B cell (primary cell): ENCODE data around the gene TENM3. TPM values are rescaled to one million over a fixed set of nuclear protein-coding genes. Genes with fewer than 3 reads are reported as not detected.

Experiments
- ATAC-seq: fragments of 200-7000 bp; cut with Tn5 transposase; one replicate; pipeline ENCODE4 v1.10.0; 2021; ENCODE audit warnings: low read depth, mild to moderate bottlenecking, moderate number of reproducible peaks, moderate library complexity
- CTCF ChIA-PET: fragments of 350-600 bp; sonication (Branson Sonifier 250); formaldehyde crosslinking; loops from one replicate; lab custom pipeline; 2021; ENCODE audit warnings: antibody characterized with exemption, inconsistent platforms; lab: Charles Lee
- POLR2A ChIA-PET: fragments of 350-600 bp; sonication (Branson Sonifier 250); formaldehyde crosslinking; loops from one replicate; lab custom pipeline; 2021; ENCODE audit warnings: antibody characterized with exemption; lab: Charles Lee
- DNase-seq: peaks from one replicate; pipeline ENCODE4 v3.0.0; 2013
- H2AFZ ChIP-seq: 2 replicates; pipeline ENCODE4 v1.6.1; 2012; ENCODE audit warnings: mild to moderate bottlenecking, low read depth, low read length; ENCODE audit not compliant: insufficient read depth, poor library complexity, severe bottlenecking
- H3K27ac ChIP-seq, 2 donors: 1 replicate in 1 of 2; 2 replicates in 1 of 2; pipeline ENCODE4 v1.5.1; 2012 to 2013; ENCODE audit warnings: low read length in 2 of 2, mild to moderate bottlenecking in 2 of 2, moderate library complexity in 1 of 2
- H3K27me3 ChIP-seq, 4 experiments: fragments of 200-600 bp in 1 of 4; sonication (generic) in 1 of 4; replicated peaks in 1 of 4; 1 replicate in 2 of 4; 2 replicates in 2 of 4; pipeline versions ENCODE4 v1.6.1 to v1.7.0; 2013 to 2016; ENCODE audit warnings: low read length in 3 of 4, mild to moderate bottlenecking in 2 of 4, mixed read lengths in 1 of 4, moderate library complexity in 1 of 4; ENCODE audit not compliant: insufficient read depth in 4 of 4, control insufficient read depth in 3 of 4; ENCODE audit errors: control extremely low read depth in 1 of 4
- H3K36me3 ChIP-seq, 2 experiments: replicated peaks in 1 of 2; 1 replicate in 1 of 2; 2 replicates in 1 of 2; pipeline versions ENCODE4 v1.6.1 to v1.7.1; 2013; ENCODE audit warnings: low read length in 1 of 2; ENCODE audit not compliant: insufficient read depth in 2 of 2, control insufficient read depth in 1 of 2; ENCODE audit errors: control extremely low read depth in 1 of 2, extremely low read depth in 1 of 2
- H3K4me1 ChIP-seq, 2 donors: fragments of 200-600 bp in 1 of 2; sonication (generic) in 1 of 2; 1 replicate in 1 of 2; 2 replicates in 1 of 2; pipeline versions ENCODE4 v1.5.1 to v1.6.1; 2013 to 2017; ENCODE audit warnings: low read length in 2 of 2; ENCODE audit not compliant: control insufficient read depth in 2 of 2, insufficient read depth in 2 of 2
- H3K4me2 ChIP-seq: replicated peaks from 2 replicates; pipeline ENCODE3; 2012; ENCODE audit warnings: mild to moderate bottlenecking, low read depth, low read length; ENCODE audit not compliant: poor library complexity, severe bottlenecking
- H3K4me3 ChIP-seq, 5 experiments: fragments of 200-600 bp in 1 of 5; sonication (generic) in 1 of 5; 1 replicate in 3 of 5; 2 replicates in 2 of 5; pipeline versions ENCODE4 v1.5.1 to v1.7.0; 2011 to 2016; ENCODE audit warnings: low read length in 4 of 5, mild to moderate bottlenecking in 4 of 5, low read depth in 2 of 5, control low read depth in 1 of 5, moderate library complexity in 1 of 5; ENCODE audit not compliant: insufficient read depth in 1 of 5; ENCODE audit errors: control extremely low read depth in 1 of 5, extremely low read depth in 1 of 5
- H3K79me2 ChIP-seq: fragments of 200-600 bp; sonication (generic); one replicate; pipeline ENCODE4 v1.6.0; 2016; ENCODE audit warnings: low read length; ENCODE audit not compliant: control insufficient read depth, insufficient read depth
- H3K9ac ChIP-seq: fragments of 200-600 bp; sonication (generic); 2 replicates; pipeline ENCODE4 v1.6.1; 2017; ENCODE audit warnings: mild to moderate bottlenecking, low read length, moderate library complexity
- H3K9me3 ChIP-seq, 3 donors: one replicate each; pipeline versions ENCODE4 v1.6.1 to v1.7.1; 2013; ENCODE audit warnings: low read length in 2 of 3; ENCODE audit not compliant: control insufficient read depth in 2 of 3, insufficient read depth in 1 of 3; ENCODE audit errors: control extremely low read depth in 1 of 3
- H4K20me1 ChIP-seq: 2 replicates; pipeline ENCODE4 v1.6.0; 2012; ENCODE audit warnings: mild to moderate bottlenecking, low read length; ENCODE audit not compliant: insufficient read depth, control insufficient read depth, poor library complexity, severe bottlenecking
- H3K27ac Mint-ChIP-seq: one replicate; pipeline ENCODE4 v1.8.0; 2021; ENCODE audit warnings: mixed read lengths
- H3K27me3 Mint-ChIP-seq: one replicate; pipeline ENCODE4 v1.8.0; 2021; ENCODE audit warnings: mixed read lengths
- H3K4me1 Mint-ChIP-seq: one replicate; pipeline ENCODE4 v1.8.0; 2021; ENCODE audit warnings: mixed read lengths
- H3K4me3 Mint-ChIP-seq: one replicate; pipeline ENCODE4 v1.8.0; 2021; ENCODE audit warnings: mixed read lengths
- H3K9me3 Mint-ChIP-seq: one replicate; pipeline ENCODE4 v1.8.0; 2022; ENCODE audit warnings: mixed read lengths; ENCODE audit not compliant: insufficient read depth
- CTCF ChIP-seq: fragments of 200-600 bp; IDR thresholded peaks from one replicate; pipeline ENCODE4 v1.8.0; 2022; ENCODE audit warnings: antibody characterized with exemption, mild to moderate bottlenecking
- EZH2 ChIP-seq: IDR thresholded peaks from 2 replicates; pipeline ENCODE4 v1.6.1; 2012; ENCODE audit warnings: borderline replicate concordance, low read depth, mild to moderate bottlenecking, moderate library complexity, low read length; ENCODE audit not compliant: insufficient read depth, poor library complexity, severe bottlenecking
- WGBS: methylation state at CpG from one replicate; pipeline ENCODE4 v1.1.5; 2013; ENCODE audit warnings: missing lambda C conversion rate; ENCODE audit not compliant: insufficient coverage; 5-methylcytosine and 5-hydroxymethylcytosine counted together
- intact Hi-C: fragments of 100-400 bp; cut with micrococcal nuclease; formaldehyde crosslinking; loops from one replicate; pipeline ENCODE4 v1.10.0; 2022
- polyA plus RNA-seq: library from polyadenylated mRNA; depleted of rRNA; stranded (reverse); fragments of >200 nt; gene quantifications from 2 replicates; pipeline ENCODE4 v1.2.3, GENCODE V29; 2012
- total RNA-seq, 2 donors: library from RNA; stranded (reverse); fragments of 120-200 nt in 1 of 2; gene quantifications; 1 replicate in 1 of 2; 2 replicates in 1 of 2; pipeline versions ENCODE4 v1.2.3 to v1.2.4, GENCODE V29; 2013 to 2022

The TENM3 gene
- total and polyA plus RNA-seq, 2 donors (not counting 1 experiment from before 2014, with no cell fraction given) = not detected

- H3K27me3 ChIP-seq = no peaks in the 10 kb centered on the region
- intact Hi-C loops = no loop called here
- ATAC-seq (no peak), DNase-seq (no peak)
- no peak overlapping the region for H3K4me2 ChIP-seq
- no peaks in the 10 kb centered on the region for H3K9me3 Mint-ChIP-seq
- no peaks in the 10 kb centered on the region for H4K20me1 ChIP-seq
- H3K79me2 ChIP-seq = no peaks in the 10 kb centered on the region
- ChIA-PET CTCF (no interaction called here), POLR2A (no interaction called here)
- H3K27ac ChIP-seq = no peak overlapping the region
- no peak overlapping the region for H3K4me3 ChIP-seq
- no peak overlapping the region for H2AFZ ChIP-seq
- no peak overlapping the region for H3K9ac ChIP-seq
- H3K27ac Mint-ChIP-seq = no peak overlapping the region
- peaks cover 0 to 13% (median 0%) of the 10 kb centered on the region in 3 donors for H3K9me3 ChIP-seq
- no peaks in the 10 kb centered on the region for H3K36me3 ChIP-seq
- no peaks in the 10 kb centered on the region for H3K4me1 Mint-ChIP-seq
- H3K4me1 ChIP-seq = no peaks in the 10 kb centered on the region
- no peaks in the 10 kb centered on the region for H3K27me3 Mint-ChIP-seq
- no peak for TF ChIP-seq CTCF
- TF ChIP-seq EZH2 = no peak
- H3K4me3 Mint-ChIP-seq = no peak overlapping the region
- WGBS = 100% methylated on average over 1 of the region's 4 CpGs
These were observed 51.2 kb downstream of the TENM3 start for GRCh38 chr4:182294451-182294850.

GRCh38 chr4:182297659-182298058, 54.5 kb downstream of the TENM3 start:
- ChIA-PET POLR2A (no interaction called here), CTCF (no interaction called here)
- Histone ChIP-seq H3K4me3 (no peak overlapping the region), H3K4me1 (no peaks in the 10 kb centered on the region), H3K79me2 (no peaks in the 10 kb centered on the region), H4K20me1 (no peaks in the 10 kb centered on the region), H3K9me3 (peaks cover 0 to 4% (median 0%) of the 10 kb centered on the region in 3 donors), H3K4me2 (no peak overlapping the region), H3K36me3 (no peaks in the 10 kb centered on the region), H2AFZ (no peak overlapping the region), H3K9ac (no peak overlapping the region), H3K27ac (no peak overlapping the region), H3K27me3 (no peaks in the 10 kb centered on the region)
- Mint-ChIP-seq H3K27me3 (no peaks in the 10 kb centered on the region), H3K4me3 (no peak overlapping the region), H3K27ac (no peak overlapping the region), H3K4me1 (no peaks in the 10 kb centered on the region), H3K9me3 (no peaks in the 10 kb centered on the region)
- 73% methylated on average over 5 of the region's 9 CpGs for WGBS
- no peak for DNase-seq
- no peak for ATAC-seq
- TF ChIP-seq EZH2 (no peak), CTCF (no peak)
- intact Hi-C loops = no loop called here
